ENCODE data around the gene NREP. TPM values are rescaled to one million over a fixed set of nuclear protein-coding genes. Genes with fewer than 3 reads are reported as not detected.
"Not testable (repeated sequence)": the region's sequence is repeated elsewhere in the genome, so short reads cannot be mapped to it uniquely, and the experiment has no call there.

The NREP gene
- total RNA-seq, 1 experiment from 2014 or later = 17.1 TPM

DNA sequence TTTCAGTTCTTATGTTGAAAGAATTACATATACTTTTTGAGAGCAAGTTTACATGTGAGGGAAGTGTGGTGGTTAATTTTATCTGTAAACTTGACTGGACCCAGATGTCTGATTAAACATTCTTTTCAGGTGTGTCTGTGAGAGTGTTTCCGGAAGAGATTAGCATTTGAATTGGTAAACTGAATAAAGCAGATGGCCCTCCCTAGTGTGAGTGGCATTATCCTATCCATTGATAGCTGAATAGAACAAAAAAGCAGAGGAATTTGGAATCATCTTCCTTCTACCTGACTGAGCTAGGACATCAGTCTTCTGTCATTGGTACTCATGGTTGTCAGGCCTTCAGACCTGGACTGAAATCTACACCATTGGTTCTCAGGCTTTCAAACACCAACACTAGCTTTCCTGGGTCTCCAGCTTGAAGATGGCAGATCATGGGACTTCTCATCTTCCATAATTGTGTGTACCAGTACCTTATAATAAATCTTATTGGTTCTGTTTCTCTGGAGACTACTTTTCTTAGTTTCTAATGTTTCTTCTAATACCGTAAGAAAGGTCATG is 36.6 kb downstream of the NREP start:
- in situ Hi-C loops (cut with HindIII; ENCODE audit: low pct_unique_long_range_greater_than_20kb, low sequenced_read_pairs) = no loop called here

DNA sequence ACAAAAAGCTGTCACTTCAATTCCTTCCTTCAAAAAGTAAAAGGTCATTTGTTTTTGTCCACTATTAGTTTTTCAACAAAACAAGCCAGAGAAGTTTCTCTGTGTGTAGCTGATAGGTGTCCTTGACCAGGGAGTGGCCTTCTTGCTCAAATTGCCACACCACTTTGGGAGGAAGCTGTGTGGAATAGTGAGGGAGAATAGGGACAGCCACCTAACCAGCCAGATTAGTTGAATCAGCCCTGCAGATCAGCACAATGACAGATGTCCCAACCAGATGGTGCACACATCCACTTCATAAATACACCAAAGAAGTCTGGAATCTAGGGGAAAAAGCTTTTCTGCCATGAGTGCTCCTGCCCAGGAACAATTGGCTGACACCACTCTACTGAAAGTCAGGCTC is 37.2 kb downstream of the NREP start:
- in situ Hi-C loops (cut with HindIII; ENCODE audit: low pct_unique_long_range_greater_than_20kb, low sequenced_read_pairs) = no loop called here
- DNase-seq (ENCODE audit: low read depth, low spot score) = no peak

More for the DNA sequence above, 36.6 kb downstream of the NREP start:
- DNase-seq (ENCODE audit: low read depth, low spot score) = no peak

DNA sequence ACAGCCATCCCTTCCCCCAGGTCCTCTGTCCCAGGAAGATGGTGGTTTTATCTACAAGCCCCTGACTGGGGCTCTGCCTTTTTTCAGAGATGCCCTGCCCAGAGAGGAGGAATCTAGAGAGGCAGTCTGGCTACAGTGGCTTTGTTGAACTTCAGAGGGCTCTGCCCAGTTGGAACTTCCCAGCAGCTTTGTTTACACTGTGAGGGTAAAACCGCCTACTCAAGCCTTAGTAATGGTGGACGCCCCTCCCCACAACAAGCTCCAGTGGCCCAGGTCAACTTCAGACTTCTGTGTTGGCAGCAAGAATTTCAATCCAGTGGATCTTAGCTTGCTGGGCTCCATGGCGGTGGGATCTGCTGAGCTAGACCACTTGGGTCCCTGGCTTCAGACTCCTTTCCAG is 40.2 kb downstream of the NREP start:
- in situ Hi-C loops (cut with HindIII; ENCODE audit: low pct_unique_long_range_greater_than_20kb, low sequenced_read_pairs); DNase-seq (ENCODE audit: low read depth, low spot score): not testable (repeated sequence)

DNA sequence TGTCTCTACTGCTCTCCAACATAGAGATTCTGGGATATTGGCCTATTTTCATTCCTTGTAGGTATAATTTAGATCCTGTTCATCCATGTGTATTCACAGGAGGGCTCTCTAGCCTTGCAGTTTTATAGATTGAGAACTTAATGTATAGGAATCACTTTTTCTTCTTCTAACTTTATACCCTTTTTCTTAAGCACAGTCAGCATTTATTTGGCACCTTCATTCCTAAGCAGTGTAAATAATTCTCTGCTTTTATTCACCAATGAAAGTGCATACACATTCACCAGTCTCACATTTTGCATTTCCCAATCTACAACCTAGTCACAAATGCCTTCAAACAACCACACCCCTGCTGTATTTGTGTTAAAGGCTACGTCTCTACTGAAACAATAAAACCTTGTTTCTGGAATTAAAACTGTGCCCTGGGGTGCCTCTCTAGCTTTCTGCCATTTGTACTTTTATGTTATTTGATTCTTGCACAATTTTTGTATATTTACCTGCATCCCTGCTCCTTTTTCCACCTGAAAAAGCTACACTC is 49.3 kb downstream of the NREP start:
- DNase-seq (ENCODE audit: low read depth, low spot score) = no peak
- in situ Hi-C loops (cut with HindIII; ENCODE audit: low pct_unique_long_range_greater_than_20kb, low sequenced_read_pairs) = no loop called here

DNA sequence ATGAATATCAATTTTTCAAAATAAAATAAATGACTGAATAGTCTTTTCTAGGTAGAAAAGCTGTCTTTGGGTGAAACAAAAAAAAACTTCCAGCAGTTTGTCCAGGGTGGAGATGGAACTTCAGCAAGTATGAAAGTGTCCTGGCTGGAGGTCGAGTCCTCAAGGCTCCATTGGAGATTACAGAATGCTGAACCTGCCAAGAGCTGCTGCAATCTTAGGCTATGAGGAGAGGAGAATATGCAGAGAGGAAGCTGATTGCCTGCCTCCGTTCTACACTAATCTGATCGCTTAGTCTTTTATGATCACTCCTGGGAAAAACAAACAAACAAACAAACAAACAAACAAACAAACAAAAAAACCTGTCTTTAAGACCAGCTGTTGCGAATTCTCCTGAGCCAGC is 50.6 kb downstream of the NREP start:
- in situ Hi-C loops (cut with HindIII; ENCODE audit: low pct_unique_long_range_greater_than_20kb, low sequenced_read_pairs) = no loop called here
- no peak for DNase-seq (ENCODE audit: low read depth, low spot score)

DNA sequence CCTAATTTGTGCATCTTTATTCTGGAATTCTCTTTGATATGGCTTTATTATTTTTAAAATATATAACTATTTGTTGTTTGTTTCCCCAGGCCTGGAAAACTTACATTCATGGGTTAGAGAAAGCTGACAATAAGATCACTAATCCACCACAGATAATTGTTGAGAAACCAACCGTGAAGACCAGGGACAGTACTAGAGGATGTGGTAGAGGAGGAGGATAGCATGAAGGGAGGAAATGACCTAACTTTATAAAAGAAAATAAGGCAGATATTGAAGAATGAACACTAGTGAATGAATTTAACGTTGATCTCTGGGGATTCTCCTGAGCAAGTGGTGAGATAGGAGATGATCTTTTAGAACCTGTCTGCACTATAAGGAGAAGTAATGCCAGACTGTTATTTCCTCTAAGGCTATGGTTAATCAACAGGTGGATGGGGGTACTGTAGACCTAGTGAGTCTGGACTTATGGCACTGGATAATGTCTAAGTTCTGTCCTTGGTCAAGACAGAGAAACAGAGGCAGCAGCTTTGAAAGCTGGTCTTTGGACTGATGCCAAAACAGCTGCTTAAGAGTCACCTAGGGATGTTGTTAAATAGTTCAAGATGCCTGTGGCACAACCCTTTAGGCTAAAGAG is 52.4 kb downstream of the NREP start:
- DNase-seq (ENCODE audit: low read depth, low spot score) = no peak
- in situ Hi-C loops (cut with HindIII; ENCODE audit: low pct_unique_long_range_greater_than_20kb, low sequenced_read_pairs) = no loop called here

DNA sequence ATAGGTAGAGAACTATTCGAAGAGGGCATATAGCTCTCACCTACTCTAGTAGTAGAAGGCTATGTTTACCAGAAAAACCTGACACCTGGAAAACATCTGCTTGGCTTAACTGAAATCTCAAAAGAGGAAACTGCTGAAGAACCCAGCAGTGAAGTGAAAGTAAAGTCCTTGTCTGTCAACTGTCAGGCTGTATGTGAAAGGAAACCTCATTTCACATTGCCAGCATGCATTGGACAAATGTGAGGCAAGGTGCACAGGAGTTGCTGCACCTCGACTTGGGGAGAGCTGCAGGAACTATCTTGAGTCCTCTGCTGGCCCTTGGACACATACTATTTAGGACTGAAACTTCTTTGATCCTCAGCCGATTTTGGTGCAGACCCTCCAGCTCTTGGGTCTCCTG is 53.3 kb downstream of the NREP start:
- in situ Hi-C loops (cut with HindIII; ENCODE audit: low pct_unique_long_range_greater_than_20kb, low sequenced_read_pairs) = no loop called here
- no peak for DNase-seq (ENCODE audit: low read depth, low spot score)

DNA sequence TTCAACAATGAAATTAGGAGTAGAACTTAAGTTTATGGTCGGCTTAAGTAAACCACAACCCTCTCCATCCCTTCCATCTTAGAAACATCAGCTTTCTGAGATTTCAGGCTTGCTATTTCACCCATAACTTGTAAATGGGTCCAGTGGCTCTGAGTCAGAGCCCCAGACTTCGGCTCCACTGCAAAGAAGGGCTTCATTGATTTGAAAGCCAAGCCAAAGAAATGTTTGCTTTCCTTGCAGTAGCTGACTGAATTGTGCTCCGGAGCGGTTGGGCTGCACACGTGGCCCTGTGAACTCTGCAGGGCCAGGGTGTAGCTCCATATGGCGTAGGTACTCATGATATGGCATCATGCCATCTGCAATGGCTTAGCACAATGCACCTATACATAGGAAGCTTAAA is 57.0 kb downstream of the NREP start:
- peak; percentile 93 for DNase-seq (ENCODE audit: low read depth, low spot score)
- in situ Hi-C loops (cut with HindIII; ENCODE audit: low pct_unique_long_range_greater_than_20kb, low sequenced_read_pairs) = no loop called here

DNA sequence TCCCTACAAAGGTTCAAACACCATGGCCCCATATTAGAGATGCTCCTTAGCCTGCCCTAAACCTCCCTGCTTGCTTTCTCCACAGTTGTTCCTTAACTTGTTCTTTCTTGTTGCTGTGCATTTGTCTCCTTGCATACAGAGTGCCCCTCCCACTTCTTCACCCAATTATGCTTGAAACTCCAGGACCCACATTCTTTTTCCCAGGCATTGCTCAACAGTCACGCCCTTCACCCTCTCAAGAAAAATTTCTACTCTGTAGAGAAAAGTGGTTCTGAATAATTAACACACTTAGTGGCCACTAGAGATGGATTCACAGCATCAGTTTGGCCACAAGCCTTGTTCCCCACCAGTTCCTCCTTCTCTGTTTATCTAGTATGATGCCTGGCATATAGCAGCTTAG is 57.7 kb downstream of the NREP start:
- in situ Hi-C loops (cut with HindIII; ENCODE audit: low pct_unique_long_range_greater_than_20kb, low sequenced_read_pairs) = no loop called here
- DNase-seq (ENCODE audit: low read depth, low spot score) = no peak

DNA sequence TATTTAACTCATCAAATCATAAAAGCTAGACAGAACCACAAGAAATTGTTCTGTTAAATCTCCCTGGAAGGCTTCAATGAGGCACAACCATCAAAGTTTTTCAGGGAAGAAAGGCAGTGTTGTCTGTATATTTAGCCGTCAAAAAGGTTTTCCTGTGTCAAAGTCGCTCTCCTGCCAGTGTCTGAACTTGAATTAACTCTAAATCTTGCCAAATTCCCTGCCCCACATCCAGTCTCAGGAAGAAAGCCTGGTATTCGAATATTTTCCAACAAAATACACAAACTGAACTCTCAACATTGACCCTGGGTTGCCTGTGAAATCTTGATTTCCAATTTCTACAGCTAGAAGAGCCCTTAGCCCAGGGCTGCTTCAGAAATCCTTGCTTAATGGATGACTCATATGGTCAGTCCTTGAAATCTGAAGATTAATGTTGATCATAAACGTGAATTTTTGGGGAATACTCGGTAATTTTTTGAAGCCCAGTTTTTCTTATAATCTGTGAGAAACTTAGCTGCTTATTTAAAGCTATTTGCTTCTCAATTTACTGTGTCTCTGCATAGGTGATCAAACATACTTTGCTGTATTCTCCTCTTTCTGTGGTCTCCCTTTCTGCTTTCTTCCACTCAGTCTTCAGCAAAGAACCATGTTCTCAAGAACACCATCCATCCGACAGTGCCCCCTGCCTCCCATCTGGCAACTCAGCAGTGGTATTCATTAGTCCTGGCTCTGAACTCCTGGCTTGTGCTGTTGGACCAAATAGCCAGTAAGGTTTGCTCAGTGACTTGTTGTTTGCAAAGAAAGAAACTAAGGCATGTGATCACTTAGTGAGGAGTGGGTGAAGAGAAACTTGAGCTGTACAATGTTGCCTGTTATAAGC is 58.9 kb downstream of the NREP start:
- in situ Hi-C loops (cut with HindIII; ENCODE audit: low pct_unique_long_range_greater_than_20kb, low sequenced_read_pairs) = no loop called here
- DNase-seq (ENCODE audit: low read depth, low spot score) = peak; percentile 80

DNA sequence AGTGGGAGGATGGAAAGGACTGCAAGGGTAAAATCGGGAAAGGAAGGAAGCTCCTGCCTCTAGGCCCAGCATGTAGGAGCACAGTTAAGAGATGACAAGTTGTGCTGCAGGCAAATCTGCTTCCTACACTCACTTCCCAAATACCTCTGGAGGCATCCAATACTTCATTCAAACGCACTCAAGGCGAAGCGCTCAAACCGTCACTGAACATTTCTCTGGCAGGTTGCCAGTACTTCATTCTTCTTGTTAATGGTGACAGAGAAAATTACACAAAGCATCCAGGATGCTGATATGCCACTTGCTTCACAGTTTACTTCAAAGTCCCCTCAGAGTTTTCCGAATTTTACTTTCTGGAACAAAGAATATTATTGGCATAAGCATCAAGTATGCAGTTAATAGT is 59.8 kb downstream of the NREP start:
- DNase-seq (ENCODE audit: low read depth, low spot score) = no peak
- in situ Hi-C loops (cut with HindIII; ENCODE audit: low pct_unique_long_range_greater_than_20kb, low sequenced_read_pairs) = no loop called here

DNA sequence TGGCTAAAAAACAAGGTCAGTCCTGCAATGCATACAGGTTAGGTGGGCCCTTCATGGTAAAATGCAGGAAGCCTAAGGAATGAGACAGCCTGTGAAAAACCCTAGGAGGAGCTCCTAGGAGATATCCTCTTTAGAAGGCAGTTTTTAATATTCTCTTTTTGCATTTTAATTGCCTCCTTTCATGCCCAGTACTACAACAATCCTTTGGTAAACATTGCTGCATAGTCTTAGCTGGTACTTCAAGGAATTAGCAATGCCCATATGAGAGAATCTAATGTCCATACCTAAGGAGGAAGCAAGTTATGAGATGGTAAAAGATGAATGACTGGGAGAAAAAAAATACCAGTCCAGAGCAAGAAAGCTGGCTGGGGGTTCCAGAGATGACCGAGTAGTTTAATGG is 61.0 kb downstream of the NREP start:
- DNase-seq (ENCODE audit: low read depth, low spot score) = no peak
- in situ Hi-C loops (cut with HindIII; ENCODE audit: low pct_unique_long_range_greater_than_20kb, low sequenced_read_pairs) = no loop called here

DNA sequence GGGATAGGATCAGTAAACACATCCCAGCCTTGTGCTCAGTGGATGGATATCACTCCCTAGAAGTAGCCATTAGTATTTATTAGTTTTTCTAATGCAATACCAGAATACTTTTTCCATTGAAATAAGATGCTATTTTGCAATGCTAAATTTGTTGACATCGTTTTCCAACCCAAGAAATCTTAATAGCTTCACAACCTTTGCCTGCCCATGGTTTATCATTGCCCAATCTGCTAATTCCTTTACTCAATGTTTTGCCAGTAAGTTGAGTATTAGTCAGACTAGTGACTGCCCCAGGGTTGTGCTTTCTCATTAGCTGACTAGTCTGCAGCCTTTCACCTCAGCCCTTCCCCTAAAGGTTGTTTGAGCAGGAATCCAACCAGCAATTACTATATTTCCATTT is 62.9 kb downstream of the NREP start:
- DNase-seq (ENCODE audit: low read depth, low spot score) = no peak
- in situ Hi-C loops (cut with HindIII; ENCODE audit: low pct_unique_long_range_greater_than_20kb, low sequenced_read_pairs) = no loop called here

DNA sequence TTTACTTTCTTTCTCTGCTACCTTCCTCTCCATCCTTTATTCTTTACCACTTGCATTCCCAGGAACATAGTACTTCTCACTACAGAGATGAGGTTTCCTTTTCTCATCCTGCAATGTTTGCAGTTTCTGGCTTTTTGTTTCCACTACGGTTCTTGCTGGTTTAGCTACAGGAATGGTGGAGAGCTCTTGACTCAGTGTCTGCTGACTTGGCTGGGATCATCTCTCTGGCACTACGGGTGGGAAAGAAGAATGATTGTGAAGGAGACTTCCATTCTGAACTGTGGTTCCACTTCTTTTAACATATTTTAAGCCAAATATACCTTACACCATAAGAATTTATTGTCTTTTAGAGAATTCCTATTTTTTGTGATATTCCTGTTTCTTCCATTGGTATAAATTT is 65.1 kb downstream of the NREP start:
- in situ Hi-C loops (cut with HindIII; ENCODE audit: low pct_unique_long_range_greater_than_20kb, low sequenced_read_pairs) = no loop called here
- DNase-seq (ENCODE audit: low read depth, low spot score) = no peak

DNA sequence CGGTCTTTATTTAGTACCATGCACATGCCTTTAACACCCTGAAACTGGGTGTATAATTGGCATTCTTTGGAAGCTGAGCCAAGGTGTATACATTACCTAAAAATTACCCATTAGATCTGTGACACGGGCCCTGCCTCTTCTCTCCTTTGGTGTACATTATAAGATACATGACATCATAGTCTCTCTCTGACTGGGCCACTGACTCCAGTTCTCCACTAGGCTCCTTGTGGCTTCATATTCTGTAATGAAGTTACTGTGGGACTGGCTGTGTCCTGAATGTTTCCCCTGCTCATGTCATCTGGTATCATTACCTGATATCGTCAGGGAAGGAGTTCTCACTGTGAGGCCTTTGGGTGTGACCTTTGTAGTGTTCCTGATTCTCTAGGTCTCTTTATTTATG is 65.5 kb downstream of the NREP start:
- in situ Hi-C loops (cut with HindIII; ENCODE audit: low pct_unique_long_range_greater_than_20kb, low sequenced_read_pairs) = no loop called here
- no peak for DNase-seq (ENCODE audit: low read depth, low spot score)

DNA sequence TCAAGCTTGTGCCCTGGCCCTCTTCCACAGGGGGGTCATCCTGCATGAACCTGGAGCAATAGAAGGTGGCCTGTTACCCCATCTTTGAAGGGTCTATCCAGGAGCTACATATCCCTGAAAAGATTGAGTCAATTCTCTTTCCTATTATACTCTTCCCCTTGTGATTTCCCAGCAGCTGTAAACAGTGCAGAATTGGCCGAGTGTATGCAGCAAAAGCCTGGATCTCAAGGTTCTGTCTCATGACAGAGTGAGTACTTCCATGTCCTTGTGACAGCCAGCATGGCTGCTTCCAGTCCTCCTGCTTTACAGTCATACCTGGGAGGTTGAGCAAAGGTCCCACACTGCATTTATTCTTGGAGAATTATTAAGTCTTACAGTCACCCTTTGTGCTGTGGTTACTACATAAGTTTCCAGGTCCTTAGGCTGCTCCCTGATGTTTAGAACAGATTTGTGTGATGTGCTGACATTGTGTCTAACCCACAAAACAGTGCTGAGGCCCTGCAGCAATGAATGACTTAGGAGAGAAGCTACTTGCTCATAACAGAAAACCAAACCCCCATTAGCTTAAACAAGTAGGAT is 67.5 kb downstream of the NREP start:
- in situ Hi-C loops (cut with HindIII; ENCODE audit: low pct_unique_long_range_greater_than_20kb, low sequenced_read_pairs) = no loop called here
- peak; percentile 24 for DNase-seq (ENCODE audit: low read depth, low spot score)

DNA sequence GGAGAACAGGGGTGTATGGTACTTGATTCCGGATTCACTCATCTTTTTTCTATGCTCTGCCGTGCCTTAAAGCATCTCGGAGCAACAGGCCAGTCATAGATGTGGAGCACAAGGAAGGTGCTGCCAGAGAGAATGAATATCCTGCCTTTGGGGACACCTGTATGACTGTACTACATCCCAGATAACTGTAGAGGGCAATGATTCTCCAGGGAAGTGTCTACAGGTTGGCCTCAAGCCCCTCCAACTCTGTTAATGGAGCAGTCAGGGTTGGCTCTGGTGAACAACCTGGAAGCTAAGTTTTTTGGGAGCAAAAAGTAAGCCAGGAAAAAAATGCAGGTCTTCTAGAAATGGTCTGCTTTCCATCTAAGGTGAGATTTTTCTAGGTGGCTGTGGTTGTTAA is 71.0 kb downstream of the NREP start:
- peak; percentile 38 for DNase-seq (ENCODE audit: low read depth, low spot score)
- in situ Hi-C loops (cut with HindIII; ENCODE audit: low pct_unique_long_range_greater_than_20kb, low sequenced_read_pairs) = no loop called here

DNA sequence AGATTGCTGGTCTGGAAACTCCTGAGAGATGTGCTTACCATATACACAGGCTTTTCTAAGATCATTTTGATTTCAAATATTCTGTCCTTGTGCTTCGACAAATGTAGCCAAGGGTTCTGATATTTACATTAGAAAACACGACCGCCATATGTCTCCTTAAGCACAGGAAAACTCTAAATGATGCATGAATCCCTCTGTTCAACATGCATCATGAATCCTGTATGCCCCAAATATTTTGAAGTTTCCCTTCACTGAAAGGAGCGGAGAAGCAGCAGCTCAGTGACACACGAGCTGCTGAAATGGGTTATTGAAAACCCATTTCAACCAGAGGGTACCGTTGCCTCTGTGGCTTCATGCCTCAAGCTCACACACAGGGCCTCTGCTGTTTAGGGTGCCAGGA is 74.4 kb downstream of the NREP start:
- in situ Hi-C loops (cut with HindIII; ENCODE audit: low pct_unique_long_range_greater_than_20kb, low sequenced_read_pairs) = no loop called here
- DNase-seq (ENCODE audit: low read depth, low spot score) = no peak

Measured in SK-MEL-5 (cell line).